HG03342 (cell line): ENCODE data around the gene MUC5B.

ENCODE experiments used
- ATAC-seq: cut with Tn5 transposase; IDR thresholded peaks from one replicate; pipeline ENCODE4 v1.9.1; 2021; ENCODE audit warnings: mild to moderate bottlenecking, moderate library complexity; ENCODE audit not compliant: unreplicated experiment

The MUC5B gene

DNA sequence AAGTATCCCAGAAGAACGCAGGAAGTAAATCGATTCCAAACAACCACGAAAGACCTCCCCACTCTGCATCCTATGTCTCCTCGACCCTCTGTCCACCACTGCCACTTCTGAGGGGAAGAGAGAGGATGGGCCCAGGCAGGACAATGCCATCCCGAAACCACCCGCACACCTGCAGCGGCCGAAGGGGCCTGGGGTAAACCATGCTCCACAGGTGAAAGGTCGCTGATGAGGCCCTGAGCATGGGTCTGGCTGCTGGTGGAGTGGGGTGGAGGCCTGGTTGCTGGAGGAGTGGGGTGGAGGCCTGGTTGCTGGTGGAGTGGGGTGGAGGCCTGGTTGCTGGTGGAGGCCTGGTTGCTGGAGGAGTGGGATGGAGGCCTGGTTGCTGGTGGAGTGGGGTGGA is 73.4 kb downstream of the MUC5B start:
- no peak for ATAC-seq

DNA sequence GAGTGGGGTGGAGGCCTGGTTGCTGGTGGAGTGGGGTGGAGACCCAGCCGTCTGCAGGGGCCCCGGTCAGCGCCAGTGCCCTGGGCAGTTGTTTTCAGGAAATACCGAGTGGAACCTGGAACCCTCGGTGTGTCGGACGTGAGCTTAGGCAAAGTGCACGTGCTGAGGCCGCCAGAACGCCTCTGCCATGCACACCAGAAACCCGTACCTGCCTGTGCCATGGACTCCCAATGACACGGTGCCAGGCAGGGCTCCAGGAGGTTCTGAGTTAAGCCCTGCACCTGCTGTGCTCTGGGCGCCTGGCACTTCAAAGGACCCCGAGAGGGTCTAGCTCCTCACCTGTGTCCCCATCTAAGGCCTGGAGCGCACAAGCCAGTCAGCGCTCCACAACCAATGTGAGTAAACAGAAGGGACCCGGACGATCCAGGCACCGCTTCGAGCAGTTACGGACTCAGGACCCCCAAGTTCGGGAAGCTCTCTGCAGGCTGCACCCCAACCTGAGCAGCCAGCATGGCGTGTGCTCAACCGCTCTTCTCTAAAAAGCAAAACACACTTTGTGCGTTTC is 74.2 kb downstream of the MUC5B start:
- no peak for ATAC-seq

DNA sequence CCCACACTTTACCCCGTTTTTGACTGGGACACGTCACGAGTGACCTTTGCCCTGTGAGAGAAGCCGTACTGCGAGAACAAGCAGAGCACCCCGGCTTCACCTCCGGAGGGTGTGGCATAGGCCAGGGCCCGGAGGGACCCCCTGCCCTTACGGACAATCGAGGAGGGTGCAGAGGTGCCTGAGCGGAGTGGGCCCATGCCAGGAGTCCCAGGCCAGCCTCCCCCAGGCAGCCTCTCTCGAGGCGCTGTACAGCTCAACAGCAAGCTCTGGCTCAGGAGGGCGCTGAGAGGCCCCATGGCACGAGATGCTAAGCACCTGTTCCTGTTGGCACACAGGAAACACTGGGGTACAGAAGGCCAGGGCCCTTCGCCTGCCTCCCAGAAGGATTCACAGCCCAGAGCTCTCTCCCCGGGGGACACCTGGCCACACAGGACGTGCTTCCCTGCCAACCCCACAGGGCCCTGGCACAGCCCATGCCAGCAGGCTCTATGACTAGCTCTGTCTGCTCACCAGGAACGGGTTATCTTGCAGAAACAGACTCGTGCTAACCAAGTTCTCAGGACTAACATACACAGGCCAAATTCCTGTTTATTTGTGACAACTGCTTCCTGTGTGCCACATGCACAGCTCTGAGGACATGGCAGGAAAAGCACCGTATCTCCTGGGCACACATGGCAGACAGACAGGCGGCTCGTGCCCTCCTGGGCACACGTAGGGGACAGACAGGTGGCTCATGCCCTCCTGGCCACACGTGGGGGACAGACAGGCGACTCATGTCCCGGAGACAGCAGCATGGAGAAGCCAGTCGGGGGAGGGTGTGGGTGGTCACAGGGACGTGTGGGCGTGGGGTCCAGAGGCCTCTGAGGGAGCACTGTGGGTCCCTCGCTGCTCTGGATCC is 75.0 kb downstream of the MUC5B start:
- no peak for ATAC-seq

DNA sequence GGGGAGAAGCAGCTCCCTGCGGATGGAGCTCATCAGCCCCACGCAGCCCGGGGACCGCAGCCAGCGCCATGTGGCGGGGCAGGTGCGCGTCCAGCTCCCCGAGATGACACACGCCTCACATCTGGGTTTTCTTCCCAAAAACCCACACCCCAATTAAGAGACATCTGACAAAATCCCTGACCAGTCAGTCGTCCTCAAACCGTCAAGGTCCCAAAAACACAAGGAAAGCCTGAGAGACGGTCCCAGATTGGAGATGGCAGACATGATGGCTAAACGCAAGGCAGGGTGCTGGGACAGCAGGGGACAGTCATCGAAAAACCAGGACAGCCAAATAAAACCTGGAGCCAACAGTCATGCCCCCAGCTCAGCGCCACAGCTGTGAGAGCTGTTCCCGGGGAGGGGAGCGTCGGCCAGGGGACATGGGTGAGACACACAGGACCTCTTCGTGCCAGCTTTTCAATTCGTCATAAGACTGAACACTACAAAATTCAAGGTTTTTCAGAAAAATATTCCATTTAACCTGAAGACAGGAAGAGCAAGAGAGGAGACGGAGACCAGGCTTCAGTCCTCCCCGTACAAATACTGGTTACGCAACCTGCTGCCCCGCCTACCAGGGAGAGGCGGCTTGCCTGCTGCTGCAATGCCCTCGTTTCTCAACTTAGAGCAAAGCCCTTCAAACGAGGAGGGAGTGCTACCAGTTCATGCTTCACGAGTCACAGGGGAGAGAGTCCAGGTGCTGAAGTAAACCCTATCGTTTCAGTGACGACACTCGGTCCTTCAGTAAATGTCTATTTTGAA is 76.0 kb downstream of the MUC5B start:
- no peak for ATAC-seq

DNA sequence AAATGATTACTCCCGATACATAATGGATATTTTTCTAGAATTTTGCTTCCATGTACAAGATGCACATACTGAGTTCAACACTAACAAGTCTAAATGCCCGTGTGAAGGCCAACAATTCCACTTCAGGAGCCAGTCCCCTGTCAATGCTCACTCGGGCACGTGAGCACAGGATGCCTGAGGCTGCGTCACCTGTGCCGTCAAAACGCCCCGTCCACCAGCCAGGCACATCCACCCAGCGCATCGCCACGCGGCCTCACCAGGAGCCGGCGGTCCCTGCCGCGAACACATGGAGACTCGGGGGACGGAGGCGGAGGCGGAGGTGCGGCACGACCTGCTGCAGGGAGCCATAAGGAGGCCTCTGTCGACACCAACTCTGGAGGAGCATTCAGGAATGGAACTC is 76.8 kb downstream of the MUC5B start:
- no peak for ATAC-seq

DNA sequence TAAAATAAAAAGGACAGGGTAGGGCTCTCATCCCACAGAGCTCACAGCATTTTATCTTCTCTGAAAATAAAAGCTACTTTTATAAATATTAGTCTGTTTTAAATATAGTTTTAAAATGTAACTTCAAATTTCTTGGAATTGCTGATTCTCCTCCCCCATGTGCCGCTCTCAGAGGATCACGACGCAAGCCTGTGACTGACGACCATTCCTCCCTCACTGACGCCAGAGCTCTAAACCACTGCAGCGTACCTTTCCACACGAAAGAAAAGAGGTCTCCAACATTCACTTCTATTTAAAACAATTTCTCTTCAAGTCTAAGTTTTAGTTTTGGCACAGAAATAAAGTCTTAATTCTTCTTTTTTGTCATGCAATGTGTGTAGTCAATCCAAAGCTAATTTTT is 77.3 kb downstream of the MUC5B start:
- ATAC-seq, result no peak

DNA sequence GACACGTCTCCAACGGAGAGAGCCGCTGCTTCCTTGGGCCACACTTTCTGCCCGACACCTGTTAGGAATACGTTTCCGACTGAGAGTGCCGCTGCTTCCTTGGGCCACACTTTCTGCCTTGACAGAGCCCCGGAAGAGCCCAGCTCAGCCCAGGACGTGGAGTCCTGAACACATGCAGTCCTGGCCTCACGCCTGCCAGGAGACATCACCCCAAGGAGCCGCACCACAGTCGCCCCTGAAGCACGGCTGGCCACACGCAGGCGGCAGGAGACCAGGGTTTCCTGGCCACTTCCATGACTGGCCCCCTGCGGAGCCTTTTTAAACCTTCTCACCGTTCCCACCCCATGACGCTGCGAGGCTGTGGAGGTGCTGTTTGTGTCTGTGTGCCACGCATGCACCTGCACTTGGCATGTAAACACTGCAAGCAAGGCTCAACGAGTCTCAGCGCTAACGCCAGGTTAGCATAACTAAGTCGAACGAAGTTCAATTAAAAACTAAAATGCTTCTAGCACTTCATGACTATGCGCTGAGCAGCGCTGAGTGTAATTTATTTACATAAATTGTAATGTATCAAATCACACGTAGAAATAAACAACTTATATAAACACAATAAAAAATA is 77.8 kb downstream of the MUC5B start:
- ATAC-seq, result no peak

DNA sequence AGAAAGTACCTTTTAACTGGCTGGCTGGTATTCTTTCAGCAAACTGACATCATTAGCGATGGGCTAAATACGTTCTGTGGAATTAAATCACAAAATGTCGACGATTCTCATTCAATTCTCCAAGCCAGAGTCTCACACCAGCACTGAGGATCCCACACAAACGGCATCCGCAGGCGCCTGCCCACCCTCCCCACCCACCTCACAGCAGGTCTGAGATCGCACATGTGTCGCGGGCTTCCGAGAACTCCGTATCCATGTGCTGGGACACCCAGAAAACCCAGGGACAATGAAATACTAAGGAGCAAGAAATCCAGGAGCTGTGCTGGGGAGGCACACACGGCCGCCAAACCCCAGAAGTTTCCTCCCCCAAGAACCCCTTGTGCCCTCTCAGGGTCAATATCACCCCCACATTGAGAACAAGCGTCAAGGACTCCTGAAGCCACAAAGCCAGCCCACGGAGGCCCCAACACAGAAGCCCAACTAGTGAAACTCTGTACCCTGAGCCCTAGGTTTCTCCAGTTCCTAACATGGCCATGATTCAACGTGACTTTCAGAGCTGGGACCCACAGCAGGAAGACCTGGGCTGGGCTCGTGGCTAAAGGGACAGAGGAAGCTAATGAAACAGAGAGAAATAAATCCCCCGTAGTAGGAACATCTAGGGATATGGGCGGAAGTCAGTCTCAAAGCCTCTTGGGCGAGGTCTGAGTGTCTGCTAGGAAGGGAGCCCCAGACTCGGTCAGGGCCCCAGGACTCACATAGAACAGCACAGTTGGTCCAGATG is 78.5 kb downstream of the MUC5B start:
- ATAC-seq, result no peak

DNA sequence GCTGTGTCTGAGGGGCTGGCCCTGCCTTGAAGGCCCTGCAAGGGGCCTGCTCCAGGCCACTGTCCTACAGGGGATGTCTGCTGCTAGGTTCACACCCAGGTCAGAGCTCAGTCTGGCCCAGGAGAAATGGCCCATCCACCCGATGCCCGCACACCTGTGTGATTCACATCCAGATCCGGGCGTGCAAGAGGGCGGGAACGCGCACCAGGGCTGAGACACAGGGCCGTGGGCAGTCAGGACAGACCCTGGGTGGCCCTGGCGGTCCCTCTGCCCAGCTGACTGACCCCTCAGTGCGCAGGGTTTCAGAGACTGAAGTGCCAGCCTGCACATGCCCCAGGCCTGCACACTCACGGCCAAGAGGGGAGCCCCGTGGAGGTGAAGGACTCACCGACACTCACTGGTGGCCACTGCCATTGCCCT is 79.2 kb downstream of the MUC5B start:
- ATAC-seq, result no peak

DNA sequence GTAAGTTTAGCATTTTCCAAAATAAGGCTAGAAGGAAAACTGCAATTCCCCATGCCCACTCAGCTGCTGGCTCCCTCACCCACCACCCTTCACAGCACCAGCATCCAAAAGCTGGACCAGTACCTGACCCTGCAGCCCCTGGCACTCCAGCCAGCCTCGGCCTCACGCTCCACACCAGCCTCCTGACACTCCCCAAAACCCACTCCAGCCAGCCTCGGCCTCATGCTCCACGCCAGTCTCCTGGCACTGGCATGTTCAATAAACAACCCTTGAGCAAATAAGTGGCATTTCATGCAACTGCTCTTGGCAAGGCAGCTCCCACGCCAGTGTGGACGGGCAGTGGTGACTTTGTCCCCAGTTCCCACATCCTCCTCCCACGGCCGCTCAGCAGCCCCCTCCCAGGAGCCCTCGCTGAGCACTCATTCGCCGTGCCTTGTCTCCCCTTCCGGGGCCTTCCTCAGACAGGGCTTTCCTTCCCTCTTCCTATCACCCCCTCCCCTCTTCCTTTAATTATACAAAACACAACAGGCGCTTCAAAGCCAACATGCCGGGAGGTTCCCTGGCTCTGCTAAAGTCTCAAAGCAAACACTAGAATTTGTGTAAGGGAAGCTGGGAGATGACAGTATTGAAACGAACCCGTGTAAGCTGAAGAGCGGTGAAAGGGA is 79.7 kb downstream of the MUC5B start:
- ATAC-seq, result no peak

DNA sequence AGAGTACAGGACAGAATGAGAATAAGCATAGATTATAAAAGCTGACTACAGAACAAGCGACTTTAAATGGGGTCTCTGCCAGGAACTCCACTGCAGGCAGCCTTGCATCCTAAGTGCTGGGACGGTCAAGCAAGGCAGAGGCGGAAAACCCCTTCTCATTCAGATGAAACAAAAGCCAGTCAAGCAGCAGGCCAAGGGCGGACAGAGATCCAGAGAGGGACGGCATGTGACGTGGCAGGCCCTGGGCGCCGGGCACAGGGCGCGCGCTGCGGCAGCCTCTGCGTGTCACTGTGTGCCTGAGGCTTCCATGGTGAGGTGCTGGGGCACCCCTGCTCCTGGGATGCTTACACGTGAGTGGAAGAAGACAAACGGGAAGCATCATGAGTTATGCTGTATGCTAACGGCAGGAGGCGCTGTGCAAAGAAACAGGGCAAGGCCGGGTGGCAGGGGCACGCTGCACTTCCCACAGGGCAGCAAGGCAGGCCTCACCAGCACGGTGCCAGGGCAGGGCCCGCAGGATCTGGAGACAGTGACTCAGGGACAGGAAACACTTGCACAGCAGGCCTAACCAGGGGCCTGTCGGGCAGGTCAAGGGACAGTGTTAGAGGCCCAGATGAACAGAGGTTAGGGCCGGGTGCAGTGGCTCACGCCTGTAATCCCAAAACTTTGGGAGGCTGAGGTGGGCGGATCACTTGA is 80.4 kb downstream of the MUC5B start:
- ATAC-seq, result no peak

DNA sequence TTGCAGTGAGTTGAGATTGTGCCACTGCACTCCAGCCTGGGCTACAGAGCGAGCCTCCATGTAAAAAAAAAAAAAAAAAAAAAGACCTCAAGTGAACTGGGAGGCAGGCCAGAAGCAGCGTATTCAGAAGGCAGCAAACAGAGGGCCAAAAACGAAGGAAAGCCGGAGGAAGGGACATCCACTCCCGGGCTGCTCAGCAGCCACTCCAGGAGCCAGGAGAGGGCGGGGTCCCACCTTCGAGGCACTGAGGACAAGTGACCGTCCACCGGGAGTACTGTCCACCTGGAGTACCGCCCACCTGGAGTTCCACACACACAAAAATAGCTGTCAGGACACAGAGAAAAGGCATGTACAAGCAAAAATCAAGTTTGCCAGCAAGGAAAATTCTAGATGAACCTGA is 81.1 kb downstream of the MUC5B start:
- no peak for ATAC-seq

DNA sequence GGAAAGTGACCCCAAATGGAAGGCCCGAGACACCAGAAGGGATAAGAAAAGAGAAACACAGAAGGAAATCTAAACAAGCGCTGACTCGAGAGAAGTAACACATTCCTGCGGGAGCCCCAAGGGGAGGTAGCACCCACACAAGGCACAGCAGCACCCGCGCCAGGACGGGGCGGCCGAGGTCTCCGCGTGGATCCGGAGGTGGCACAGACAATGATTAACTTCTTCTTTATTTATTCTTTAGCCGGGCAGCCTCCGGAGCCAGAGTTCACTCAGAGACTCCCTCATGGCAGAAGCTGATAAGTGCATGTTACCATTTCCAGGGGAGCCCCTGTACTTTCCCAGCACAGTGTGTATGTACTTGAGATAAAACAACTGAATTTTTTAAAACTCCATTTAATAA is 81.5 kb downstream of the MUC5B start:
- ATAC-seq, result no peak

DNA sequence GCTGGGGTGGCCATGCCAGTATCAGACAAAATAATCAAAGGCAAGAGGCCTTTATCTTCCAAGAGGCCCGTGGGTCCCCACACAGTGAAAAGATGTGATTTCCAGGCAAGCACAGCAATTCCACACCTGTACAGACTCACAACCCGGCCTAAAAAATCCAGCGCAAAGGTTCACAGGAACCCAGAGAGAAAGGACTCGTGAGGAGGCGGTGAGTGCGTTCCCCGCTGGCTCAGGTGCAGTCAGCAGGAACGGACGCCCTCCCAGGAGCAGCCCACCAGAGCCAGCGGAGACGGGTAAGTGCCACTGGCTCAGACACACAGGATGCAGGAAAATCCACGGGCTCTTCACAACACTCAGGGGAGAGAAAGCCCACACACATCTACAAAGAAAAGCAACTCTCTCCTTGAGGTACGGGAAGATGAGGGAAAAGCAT is 82.2 kb downstream of the MUC5B start:
- no peak for ATAC-seq

DNA sequence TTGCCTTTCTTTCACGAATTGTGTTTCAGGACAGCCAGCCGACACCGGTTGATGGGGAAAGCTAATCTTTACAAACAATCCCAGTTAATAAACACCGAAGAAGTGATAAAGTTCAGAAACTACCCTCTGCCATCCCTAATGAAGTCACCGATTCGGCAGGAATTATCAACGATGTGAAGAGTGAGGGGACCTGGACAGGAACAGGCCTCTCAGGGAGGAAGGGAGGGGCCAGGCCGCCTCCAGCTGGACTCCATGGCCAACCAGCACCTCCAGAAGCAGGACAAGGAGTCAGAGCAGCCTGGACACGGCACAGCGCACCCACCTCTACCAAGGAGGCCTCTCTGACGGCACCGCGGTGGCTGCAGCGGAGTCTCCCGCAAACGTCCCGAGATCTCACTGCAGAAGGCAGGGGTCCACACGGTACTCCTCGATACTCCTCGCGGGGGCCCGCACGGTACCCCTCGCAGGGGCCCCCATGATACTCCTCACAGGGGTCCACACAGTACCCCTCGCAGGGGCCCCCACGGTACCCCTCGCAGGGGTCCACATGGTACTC is 82.7 kb downstream of the MUC5B start:
- ATAC-seq, result no peak

DNA sequence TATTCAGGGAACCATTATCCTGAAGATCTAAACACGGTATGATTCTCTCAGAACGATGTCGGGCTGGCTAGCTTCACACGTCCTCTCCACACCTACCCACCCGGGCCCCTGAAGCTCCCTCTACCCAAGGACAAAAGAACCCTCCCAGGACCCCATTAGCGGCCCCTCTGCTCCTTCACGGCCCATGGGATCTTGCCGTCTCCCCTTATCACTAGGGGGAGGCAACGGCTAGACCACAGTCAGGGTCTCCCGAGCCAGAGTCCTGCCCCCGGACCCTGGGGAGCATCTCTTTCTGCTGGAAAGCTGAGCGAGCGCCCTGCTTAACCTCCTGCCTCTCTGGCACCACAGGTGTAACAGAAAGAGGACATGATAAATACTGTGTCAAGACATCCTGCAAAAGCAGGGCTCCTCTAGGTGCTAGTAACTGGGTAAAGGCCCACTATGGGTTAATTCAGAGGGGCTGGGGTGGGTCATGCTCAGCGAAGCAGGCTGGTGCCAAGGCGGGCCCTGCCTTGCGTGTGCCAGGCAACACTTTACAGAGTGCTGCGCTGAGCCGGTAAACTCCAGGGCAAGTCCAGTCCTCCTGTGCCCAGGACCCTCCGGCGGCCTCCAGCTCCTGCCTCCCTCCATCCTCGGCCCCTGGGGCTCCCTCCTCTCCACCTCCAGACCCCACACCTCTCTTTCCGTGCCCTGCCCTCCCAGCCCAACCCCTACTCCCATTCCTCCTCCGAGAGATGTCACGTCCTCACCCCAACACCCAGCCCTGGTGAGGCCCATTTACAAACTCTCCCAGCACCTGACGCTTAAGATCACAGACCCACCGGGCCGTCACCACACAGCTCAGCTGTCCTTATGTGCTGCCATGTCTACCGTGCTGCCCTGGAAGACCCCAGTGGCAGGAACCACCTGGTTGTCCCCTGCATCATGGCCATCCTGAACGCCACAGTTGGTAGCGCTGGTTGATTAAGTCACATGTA is 83.6 kb downstream of the MUC5B start:
- no peak for ATAC-seq

DNA sequence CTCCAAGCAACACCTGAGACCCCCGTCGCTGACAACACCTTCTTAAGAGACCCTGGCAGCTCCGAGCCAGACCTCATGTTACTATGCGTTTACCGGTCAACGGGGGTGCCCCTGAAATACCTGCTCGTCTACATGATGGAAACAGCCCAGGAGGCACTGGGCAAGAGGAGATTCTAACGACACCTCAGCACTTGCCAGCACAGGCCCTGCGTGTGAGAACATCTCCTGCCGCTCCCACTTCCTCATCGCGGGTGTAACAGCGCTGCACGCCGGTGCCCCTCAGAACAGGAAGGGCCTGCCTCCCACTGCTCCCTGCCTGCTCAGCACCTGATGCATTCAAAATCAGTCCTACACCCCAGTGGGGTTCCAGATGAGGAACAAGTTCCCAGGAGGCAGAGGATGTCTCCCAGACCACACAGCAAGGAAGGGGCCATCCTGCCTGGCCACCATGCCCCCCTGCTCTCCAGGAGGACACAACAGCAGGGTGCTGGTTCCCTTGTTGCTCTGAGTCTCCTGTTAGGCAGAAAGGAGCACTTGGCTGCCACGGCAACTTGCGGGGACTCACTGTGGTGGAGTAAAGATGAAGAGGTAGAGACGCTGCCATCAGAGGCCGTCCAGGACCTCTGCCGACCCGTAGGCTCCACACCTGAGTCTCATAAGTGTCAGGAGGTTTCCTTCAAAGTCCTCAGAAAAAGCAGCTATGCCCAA is 84.5 kb downstream of the MUC5B start:
- ATAC-seq, result no peak
